NCI-H146 (cell line): Measurements from ENCODE around the gene TMCC1.
"Not testable (repeated sequence)": the region's sequence is repeated elsewhere in the genome, so short reads cannot be mapped to it uniquely, and the experiment has no call there.

Experiments used
- DNase-seq: peaks from one replicate; lab custom pipeline; 2025; lab: John Stamatoyannopoulos, UW

TMCC1 gene

DNA sequence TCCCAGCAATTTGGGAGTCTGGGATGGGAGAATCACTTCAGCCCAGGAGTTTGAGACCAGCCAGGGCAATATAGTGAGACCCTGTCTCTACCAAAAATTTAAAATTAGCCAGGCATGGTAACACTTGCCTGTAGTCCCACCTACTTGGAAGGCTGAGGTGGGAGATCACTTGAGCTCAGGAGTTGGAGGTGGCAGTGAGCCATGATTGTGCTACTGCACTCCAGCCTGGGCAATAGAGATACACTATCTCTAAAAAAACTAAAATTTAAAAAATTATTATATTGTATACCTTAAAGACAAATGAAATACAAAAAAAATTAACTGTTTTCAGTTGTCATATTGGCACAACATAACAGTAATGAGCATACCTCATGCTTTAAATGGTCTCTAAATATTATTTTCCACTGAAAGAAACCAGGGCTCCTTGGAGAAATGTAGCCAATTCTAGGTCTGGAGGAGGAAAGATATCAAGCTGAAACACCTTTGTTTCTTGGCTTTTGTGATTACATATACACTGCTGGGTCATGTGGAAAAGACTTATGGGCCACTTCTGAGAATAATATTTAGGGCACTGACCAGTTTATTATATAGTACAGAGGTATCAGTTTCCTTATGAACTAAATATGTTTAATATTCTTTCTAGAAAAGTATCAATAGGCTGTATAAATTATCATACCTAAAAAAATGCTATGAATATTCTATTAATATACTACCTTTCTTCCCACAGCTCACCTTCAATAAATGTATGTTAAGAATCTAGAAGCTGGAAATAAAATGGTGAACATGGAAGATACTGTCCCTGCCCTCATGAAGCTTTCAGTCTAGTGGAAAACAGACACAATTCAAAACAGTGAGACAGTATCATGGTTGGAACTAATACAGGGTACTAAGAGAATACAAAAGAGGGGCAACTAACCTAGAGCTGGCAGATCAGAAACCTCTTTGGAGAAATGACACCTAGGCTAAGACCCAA, 119.5 kb downstream of the TMCC1 start:
- no peak for DNase-seq

DNA sequence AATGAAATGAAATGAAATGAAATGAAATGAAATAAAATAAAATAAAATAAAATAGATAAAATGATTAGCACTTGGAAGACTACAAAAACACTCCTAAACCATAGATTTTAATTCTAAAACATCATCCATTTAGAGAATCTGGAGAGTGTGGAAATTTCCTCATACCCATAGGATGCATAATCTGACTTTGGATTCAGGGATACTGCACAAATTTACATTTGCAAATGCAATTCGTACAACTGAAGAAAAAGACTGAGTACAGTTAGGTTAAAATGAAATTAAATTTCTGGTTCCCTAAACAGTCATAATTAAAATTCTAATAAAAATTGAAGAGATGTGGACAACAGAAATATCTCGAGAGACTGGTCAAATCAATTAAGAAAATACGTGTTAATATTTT, 122.9 kb downstream of the TMCC1 start:
- DNase-seq = no peak

DNA sequence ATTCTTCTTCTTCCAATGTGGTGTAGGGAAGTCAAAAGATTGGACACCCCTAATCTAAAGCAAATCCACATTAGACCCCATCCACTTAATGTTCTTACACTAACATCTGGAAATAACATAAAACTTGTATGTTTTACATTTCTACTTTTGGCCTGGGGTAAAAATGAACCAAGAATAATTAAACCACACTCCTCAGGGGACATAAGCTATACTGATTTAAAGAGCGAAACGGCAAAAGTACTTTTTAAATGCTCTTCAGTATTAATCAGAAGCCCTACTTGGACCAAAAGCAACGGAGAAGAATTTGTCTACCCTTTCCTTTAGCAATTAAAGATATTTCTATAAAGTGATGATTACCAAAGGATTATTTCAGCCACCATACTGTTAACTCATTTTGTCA, 123.9 kb downstream of the TMCC1 start:
- DNase-seq = no peak

DNA sequence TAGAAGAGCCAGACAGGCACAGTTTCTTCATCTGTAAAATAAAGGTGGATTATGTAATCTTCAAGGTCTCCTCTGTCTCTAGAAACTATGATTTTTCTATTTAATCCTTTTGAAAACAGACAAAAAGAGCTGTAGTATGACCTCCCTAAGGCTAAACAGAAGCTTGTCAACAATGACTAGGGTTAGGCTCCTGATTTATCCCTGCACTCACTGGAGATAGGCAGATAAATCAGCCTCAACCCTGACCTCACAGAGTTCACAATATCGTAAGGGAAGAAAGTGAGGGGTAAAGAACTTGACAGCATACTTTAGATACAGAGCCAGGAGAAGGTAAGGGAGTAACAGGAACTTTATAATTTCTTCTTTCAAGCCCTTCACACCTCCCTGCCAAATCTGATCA, 124.8 kb downstream of the TMCC1 start:
- no peak for DNase-seq

DNA sequence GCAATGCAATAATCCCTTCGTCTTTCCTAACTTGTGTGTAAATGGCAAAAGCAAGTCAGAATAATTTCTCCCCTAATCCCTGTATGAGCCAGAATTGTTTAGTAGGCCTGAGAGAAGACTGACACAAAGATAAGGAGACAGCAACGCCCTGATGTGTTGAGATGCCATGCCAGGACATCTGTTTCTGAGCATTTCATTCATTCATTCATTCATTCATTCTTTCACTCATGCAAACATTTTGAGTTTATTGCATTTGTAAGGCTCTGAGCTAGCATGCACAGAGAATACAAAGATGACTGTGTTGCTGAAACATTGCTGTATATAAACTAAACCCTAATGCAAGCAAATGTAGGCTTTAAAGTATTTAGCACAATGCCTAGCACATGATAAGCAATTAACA, 127.4 kb downstream of the TMCC1 start:
- no peak for DNase-seq

DNA sequence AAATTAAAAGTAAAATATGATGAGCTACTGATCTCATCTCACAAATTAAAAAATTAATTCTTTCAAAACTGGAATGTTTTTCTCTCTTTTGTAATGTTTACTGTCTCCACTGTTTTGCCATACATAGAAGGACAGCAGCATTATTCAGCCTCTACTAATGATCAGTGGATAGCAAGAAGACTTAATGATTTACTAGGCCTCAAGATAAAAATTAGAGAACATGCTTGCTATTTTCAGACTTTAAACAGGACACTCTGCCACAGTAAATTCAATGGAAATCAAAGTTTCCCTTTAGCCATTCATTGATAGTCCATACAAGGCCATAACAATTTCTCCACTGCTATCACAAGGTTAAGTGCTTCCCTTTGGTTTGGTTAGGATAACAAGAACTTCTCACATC, 129.4 kb downstream of the TMCC1 start:
- DNase-seq = no peak

DNA sequence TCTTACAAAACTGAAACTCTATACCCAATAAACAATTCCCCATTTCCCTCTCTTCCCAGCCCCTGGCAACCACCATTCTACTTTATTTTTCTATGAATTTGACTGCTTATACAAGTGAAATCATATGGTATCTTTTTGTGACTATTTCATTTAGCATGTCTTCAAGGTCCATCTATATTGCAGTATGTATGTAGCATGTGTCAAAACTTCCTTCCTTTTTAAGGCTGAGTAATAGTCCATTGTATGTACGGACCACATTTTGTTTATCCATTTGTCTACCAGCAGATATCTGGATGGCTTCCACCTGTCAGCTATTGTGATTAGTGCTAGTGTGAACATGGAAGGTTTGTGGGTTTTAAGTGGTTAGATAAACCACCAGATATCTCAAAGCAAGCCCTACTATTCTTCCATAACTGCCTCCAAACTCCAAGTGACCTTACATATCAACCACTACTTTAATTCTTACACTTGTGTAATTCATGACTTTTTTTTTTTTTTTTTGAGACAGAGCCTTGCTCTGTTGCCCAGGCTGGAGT, 134.7 kb downstream of the TMCC1 start:
- no peak for DNase-seq

DNA sequence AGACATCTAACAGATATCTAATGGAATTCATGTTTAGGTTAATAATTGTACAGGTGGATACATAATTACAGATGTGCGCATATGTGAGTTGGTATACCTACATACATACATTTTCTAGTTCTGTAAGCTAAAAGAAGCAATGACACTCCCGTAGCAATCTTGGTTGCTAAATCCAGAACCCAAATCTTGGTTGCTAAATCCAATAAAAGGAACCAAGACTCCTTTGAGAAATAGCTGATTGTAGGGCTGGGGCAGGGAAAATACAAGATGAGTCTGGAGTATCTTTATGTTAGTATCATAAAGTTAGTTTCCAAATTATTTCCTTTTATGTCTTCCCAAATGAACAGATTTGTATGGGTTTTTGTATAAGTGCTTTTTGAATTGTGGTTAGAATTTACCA, 135.2 kb downstream of the TMCC1 start:
- no peak for DNase-seq

DNA sequence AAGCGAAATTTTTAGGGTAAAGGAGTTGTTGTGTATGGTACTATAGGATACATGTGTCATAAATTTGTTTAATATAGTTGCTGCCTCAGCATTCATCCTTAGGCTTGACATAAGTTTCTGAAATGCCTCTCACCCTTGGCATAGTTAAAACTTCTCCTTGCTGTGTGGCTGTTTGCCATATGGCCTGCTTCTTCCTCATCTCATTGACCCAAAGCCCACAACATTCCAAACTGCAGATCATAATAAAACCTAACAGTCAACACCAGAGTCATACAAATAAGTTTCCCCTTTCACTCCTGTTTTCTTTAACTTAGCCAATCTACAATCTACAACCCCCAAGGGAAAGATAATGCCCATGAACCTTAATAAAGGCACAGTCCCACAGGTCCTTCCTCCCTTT, 136.6 kb downstream of the TMCC1 start:
- no peak for DNase-seq

DNA sequence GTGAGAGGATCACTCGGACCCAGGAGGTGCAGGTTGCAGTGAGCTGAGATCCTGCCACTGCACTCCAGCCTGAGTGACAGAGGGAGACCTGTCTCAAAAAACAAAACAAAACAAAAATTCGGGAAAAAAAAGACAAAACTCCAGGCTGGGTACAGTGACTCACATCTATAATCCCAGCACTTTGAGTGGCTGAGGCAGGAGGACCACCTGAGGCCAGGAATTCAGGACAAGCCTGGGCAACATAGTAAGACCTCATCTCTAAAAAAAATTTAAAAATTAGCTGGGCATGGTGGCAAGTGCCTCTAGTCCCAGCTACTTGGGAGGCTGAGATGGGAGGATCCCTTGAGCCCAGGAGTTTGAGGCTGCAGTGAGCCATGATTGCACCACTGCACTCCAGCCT, 142.4 kb downstream of the TMCC1 start:
- DNase-seq = not testable (repeated sequence)

DNA sequence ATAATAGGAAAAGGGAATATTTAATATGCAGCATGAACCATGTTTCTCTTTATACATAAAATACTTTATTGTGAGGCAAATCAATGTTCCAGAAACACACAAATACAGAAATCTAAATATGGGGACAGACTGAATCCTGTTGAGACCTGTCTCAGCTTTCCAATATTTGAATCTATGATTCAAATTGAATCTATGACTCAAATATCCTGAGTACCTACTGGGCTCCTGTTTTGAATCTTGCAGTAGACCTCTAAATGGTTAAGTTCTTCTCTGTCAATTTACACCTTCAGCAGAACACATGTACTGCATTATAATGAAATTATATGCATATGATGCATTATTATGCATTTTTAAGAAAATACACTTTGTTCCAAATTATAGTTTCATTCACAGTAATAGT, 143.8 kb downstream of the TMCC1 start:
- no peak for DNase-seq

DNA sequence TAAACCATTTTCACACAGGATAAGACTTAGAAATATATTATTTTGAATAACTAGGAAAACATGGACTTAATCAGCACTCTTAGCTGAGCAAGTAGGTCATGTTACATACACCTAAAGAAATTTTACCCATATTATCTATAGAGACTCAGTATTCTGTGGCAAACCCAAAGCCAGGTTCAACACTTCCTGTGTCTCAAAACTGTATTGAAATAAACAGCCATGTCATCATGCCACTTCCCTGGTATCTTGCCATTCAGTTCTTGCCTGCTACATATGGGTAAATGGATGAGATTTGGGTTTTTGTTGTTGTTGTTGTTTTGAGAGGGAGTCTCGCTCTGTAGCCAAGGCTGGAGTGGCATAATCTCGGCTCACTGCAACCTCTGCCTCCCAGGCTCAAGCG, 145.5 kb downstream of the TMCC1 start:
- DNase-seq = no peak

DNA sequence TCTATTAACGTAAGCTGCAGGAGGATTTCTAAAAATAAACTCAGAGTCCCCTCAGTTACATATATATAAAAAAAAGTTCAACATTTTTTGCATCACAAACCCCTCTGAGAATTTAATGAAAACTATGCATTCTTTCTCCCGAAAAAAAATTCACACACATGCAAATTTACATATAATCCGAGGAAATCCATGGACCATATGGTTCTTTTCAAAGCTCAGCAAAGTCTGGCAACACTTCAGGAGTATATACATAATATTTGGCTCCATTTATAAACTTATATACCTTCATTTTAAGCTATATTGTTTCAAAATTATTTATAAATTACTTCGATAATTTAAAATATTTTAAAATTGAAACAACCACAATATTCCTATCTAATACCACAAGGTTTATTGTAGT, 146.4 kb downstream of the TMCC1 start:
- no peak for DNase-seq

DNA sequence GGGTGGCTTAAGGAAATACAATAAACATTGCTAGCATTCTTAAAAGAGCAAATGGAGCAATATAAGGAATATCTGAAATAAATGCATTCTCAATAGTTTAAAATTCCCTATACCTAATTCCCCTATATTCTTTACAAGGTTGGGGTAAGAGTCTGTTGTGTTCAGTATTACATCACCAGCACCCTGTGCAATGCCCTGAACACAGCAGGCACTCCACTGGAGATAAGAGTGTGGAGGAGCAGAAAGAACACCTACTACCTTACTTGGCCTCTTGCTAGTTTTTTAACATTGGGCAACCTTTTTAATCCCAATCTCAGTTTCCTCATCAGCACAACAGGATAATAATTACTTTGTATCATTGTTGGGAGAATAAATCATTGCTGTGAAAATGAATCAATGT, 146.9 kb downstream of the TMCC1 start:
- no peak for DNase-seq

DNA sequence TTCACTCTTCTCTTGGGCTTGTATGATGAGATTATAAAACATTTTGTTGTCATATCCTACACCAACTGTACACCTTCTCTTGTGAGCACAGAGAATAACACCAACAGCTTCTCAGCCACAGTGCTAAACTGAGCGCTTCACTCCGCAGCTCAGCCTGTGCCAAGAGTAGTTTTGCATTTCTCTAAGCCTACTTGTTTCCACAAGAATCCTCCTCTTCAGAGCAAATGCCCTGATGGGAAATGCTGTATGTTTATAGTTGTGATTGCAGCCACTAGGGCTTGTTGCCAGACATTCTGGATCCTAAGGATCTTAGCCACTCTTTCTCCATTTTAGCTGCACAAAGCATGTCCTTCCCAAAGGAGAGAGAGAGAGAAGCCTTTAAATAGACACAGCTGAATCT, 148.3 kb downstream of the TMCC1 start:
- no peak for DNase-seq

DNA sequence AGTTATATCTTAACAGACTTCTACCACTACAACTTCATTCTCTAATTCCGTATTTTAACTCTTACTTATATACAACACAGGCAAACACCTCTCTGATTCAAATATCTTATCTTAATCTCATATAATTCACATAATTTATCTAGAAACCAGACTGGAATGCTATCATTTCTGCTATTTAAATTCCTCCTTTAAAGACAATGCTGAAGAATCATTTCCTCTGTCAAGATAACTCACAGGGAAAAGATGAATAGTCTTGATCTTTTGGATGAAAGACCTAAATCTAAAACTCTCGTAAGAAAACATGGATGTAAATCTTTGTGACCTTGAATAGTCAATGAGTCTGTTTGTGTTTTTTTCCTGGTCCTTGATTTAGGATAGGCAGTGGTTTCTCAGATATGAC, 151.7 kb downstream of the TMCC1 start:
- DNase-seq = no peak

DNA sequence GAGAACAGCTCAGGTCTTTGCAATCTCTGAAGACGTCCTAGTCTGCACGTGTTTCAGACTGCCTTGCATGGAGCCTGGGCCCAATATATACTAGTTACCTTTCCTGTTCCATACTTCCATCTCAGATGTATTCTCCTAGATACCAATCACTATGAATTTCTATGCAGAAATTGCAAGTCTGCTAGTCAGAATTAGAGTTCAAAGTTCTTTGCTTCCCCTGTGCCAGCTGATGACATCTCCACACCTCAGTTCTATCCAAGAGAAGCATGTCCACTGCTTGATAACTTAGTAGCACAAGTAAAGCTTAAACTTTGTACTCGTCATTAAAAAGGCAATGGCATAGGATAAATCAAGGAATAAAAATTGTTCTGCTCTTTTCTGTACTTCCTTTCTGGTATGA, 153.4 kb downstream of the TMCC1 start:
- DNase-seq = no peak

DNA sequence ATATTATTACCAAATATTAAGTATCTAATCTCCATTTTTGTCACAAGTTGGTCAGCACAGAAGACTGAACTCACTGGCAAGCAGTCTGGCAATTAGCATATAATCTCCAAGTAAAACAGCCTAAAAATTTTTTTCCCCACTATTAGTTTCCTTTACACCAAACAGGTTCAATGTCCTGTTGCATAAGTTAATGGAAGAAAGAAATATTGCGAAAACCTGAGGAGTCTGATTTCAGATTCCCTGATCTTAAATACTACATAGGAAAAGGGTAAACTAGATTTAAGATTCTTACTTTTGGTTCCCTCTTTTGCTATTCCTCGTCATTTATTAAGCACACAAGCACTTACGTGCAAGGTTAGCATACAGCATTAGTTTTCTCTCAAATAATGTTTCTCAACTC, 153.9 kb downstream of the TMCC1 start:
- no peak for DNase-seq

DNA sequence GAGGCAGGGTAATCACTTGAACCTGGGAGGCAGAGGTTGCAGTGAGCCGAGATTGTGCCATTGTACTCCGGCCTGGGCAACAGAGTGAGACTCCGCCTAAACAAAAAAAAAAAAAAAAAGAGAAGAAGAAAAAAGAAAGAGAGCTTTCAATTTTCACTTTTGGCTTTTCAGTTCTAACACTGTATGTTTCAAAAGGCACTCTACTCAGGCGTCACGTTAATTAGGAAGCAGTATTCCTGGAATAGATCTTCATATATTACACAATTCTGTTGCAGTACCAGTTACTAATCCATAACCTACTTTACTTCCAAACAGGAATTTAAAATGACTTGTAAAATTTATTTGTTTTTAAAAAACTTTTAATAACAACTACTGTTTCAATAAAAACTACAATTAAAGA, 155.3 kb downstream of the TMCC1 start:
- no peak for DNase-seq

DNA sequence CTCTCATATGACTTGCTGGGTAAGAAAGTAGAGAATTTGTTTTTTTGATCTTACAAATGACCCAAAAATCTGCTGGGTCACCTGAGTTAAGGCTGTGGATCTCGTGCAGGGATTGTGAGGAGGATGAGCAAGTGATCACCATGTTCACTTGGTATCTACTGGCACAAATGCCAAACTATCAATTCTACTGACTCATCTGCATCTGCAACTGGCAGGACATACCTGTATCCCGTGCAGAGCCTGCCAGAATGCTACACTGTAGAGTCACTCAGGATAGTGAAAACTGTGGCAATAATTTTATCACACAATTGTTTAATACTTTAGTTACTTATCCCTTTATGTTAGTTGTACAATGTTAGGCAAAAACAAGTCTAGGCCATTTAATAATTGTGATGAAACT, 157.4 kb downstream of the TMCC1 start:
- DNase-seq = no peak

DNA sequence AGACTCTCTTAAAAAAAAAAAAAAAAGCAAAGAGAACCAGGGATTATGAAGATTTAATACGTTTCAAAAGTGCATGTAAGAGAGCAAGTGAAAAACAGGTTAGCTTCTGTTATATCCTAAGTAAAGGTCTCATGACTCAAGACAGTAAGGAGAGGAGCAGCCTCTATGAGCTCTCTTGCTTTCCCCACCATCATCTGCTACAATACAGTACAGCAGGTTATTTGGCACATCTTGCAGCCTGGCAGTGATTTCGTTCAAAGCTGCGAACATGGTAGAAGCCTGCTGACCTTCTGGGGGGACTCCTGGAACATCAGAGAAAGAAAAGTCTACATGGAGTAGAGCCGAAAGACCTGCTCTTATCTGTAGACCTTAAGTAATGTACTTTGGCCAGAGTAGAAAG, 157.9 kb downstream of the TMCC1 start:
- DNase-seq = no peak

DNA sequence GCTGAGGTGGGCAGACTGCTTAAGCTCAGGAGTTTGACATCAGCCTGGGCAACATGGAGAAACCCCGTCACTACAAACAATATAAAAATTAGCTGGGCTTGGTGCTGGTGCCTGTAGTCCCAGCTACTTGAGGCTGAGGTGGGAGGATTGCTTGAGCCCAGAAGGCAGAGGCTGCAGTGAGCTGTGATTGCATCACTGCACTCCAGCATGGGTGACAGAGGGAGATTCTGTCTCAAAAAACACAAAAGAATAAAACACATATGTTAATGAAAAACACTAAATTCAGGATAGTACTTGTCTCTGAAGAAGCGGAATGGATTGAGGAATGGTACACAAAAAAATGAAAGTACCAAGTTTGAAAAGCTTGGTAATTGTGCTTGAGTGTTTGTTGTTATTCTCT, 159.1 kb downstream of the TMCC1 start:
- no peak for DNase-seq

DNA sequence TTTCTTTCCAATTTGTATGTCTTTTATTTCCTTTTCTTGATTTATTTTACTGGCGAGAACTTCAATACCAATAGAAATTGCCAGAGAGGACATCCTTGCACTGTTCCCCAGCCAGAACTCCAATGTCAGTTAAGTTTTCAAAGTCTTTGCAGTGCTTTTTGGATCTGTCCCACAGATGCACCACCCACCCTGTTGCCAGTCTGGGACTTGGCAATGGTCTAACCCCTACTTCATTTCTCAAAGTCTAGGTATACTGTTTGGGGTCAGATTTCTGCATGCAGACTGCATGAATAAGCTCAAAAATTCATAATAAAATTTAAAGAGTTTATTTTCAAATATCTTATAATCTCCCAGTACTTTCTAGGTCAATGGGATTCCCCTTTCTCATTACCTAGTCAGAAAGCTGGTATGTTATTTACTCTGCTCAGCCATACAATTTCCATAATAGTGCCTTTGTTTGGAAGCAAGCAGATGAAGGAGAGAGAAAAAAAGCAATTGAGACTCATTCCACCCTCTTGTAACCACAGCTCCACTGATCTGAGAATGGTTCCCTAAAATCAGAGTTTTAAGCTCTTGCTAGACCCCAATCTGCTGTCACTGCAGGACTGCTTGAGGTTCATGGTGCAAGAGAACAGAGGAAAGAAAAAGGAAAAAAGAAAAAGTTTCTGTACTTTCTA, 161.2 kb downstream of the TMCC1 start:
- DNase-seq = peak; percentile 5
